PC-3 (cell line): ENCODE results near the gene CD8B2. TPM values are rescaled to one million over a fixed set of nuclear protein-coding genes. Genes with fewer than 3 reads are reported as not detected.
A peak's percentile ranks its signal among the peaks of the same experiment; 100 is the strongest.
"Not testable (repeated sequence)": the region's sequence is repeated elsewhere in the genome, so short reads cannot be mapped to it uniquely, and the experiment has no call there.

Source experiments
- ATAC-seq: fragments of 200-7000 bp; cut with Tn5 transposase; 2 replicates; pipeline ENCODE4 v1.9.1; 2020; ENCODE audit warnings: mild to moderate bottlenecking, moderate library complexity
- BruUV-seq: library from RNA; stranded (reverse); fragments of 400-500 nt; replicated peaks from 2 replicates; lab custom pipeline; 2021; lab: Mats Ljungman, UMichigan
- CTCF ChIA-PET: fragments of 300-600 bp; sonication (Branson Sonifier 250); formaldehyde crosslinking; loops from one replicate; lab custom pipeline; 2022; ENCODE audit warnings: antibody characterized with exemption; lab: Charles Lee
- POLR2A ChIA-PET: fragments of 300-600 bp; sonication (Branson Sonifier 250); formaldehyde crosslinking; loops from one replicate; lab custom pipeline; 2022; ENCODE audit warnings: antibody characterized with exemption; ENCODE audit not compliant: unreplicated experiment; lab: Charles Lee
- DNase-seq: peaks from one replicate; pipeline ENCODE4 v3.0.0-alpha.2; 2015
- H2AFZ ChIP-seq: fragments of 300-600 bp; sonication (generic); 2 replicates; pipeline ENCODE4 v1.6.0; 2016; ENCODE audit warnings: antibody characterized with exemption, low read length
- H3F3A ChIP-seq: fragments of 300-600 bp; sonication (generic); one replicate; pipeline ENCODE4 v1.6.0; 2017; ENCODE audit warnings: antibody characterized with exemption, low read length, control low read depth, mild to moderate bottlenecking; ENCODE audit not compliant: unreplicated experiment
- H3K27ac ChIP-seq: fragments of 300-600 bp; sonication (generic); 2 replicates; pipeline ENCODE4 v1.5.1; 2016; ENCODE audit warnings: mild to moderate bottlenecking, low read length
- H3K27me3 ChIP-seq: fragments of 300-600 bp; sonication (generic); 2 replicates; pipeline ENCODE4 v1.6.1; 2016; ENCODE audit warnings: low read length, mixed read lengths
- H3K36me3 ChIP-seq: fragments of 300-600 bp; sonication (generic); 2 replicates; pipeline ENCODE4 v1.6.1; 2016; ENCODE audit warnings: low read depth, mixed run types, low read length, mixed read lengths
- H3K4me1 ChIP-seq: fragments of 300-600 bp; sonication (generic); 2 replicates; pipeline ENCODE4 v1.5.1; 2016; ENCODE audit warnings: low read length; ENCODE audit not compliant: insufficient read depth
- H3K4me2 ChIP-seq: fragments of 300-600 bp; sonication (generic); 2 replicates; pipeline ENCODE4 v1.6.0; 2016; ENCODE audit warnings: low read length
- H3K4me3 ChIP-seq: fragments of 300-600 bp; sonication (generic); 2 replicates; pipeline ENCODE4 v1.5.1; 2016; ENCODE audit warnings: mild to moderate bottlenecking, low read length, mixed read lengths
- H3K79me2 ChIP-seq: fragments of 300-600 bp; sonication (generic); 2 replicates; pipeline ENCODE4 v1.6.1; 2017; ENCODE audit warnings: low read length, mixed read lengths
- H3K9ac ChIP-seq: fragments of 300-600 bp; sonication (generic); 2 replicates; pipeline ENCODE4 v1.6.0; 2016; ENCODE audit warnings: mild to moderate bottlenecking, low read length
- H3K9me2 ChIP-seq: fragments of 300-600 bp; sonication (generic); replicated peaks from 2 replicates; pipeline ENCODE4 v1.6.1; 2016; ENCODE audit warnings: mixed run types, low read length, mixed read lengths
- H3K9me3 ChIP-seq: fragments of 300-600 bp; sonication (generic); 2 replicates; pipeline ENCODE4 v1.6.1; 2016; ENCODE audit warnings: low read length, mixed read lengths
- H4K20me1 ChIP-seq: fragments of 300-600 bp; sonication (generic); 2 replicates; pipeline ENCODE4 v1.6.1; 2016; ENCODE audit warnings: low read length, mixed read lengths
- EZH2 ChIP-seq: fragments of 300-600 bp; sonication (generic); IDR thresholded peaks from one replicate; pipeline ENCODE4 v1.6.1; 2017; ENCODE audit warnings: antibody characterized with exemption, mild to moderate bottlenecking, low read length; ENCODE audit not compliant: unreplicated experiment
- EZH2phosphoT487 ChIP-seq: fragments of 300-600 bp; sonication (generic); IDR thresholded peaks from 2 replicates; pipeline ENCODE4 v1.6.1; 2018; ENCODE audit warnings: mild to moderate bottlenecking, antibody characterized with exemption, low read length, borderline replicate concordance
- intact Hi-C: fragments of 100-400 bp; cut with micrococcal nuclease; formaldehyde crosslinking; loops from 2 replicates; pipeline ENCODE4 v1.9.0; 2023
- total RNA-seq: library from RNA; depleted of rRNA; stranded (reverse); fragments of >200 nt; gene quantifications from 2 replicates; pipeline ENCODE4 v1.2.3, GENCODE V29; 2014
- TF ChIP-seq, protein P1 (sequence below): fragments of 300-600 bp; sonication (generic); conservative IDR thresholded peaks from 2 replicates; pipeline ENCODE4 v1.5.1; 2017; ENCODE audit warnings: antibody characterized with exemption, low read depth, mild to moderate bottlenecking, low read length

The CD8B2 gene
- total RNA-seq, 1 experiment from 2014 or later, result not detected

DNA sequence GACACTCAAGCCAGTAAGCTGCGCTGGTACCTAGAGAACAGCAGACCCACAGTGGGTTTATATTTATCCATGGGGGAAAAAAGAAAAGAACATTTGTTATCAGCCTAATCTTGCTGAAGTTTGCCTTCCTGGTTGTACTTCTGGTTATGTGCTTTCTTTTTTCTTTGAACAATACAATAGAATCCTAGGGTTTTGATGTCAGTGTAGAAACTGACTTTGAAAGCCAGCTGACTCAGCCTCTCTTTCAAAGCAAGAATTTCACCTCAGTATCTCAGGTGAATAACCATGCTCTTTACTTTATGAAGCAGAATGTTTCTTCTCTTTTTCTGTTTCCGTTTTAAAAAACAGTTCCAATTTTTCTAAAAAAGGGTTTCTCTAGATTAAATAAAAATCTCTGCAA lies 78.4 kb downstream of the CD8B2 start:
- intact Hi-C loops, result no loop called here
- H3K27ac ChIP-seq, result no peak overlapping the region
- ChIA-PET POLR2A (no interaction called here), CTCF (no interaction called here)
- peaks cover 84% of the 10 kb centered on the region for H3K27me3 ChIP-seq
- no peak overlapping the region for H3K4me2 ChIP-seq
- no peaks in the 10 kb centered on the region for H3K36me3 ChIP-seq
- H3K79me2 ChIP-seq, result no peaks in the 10 kb centered on the region
- H4K20me1 ChIP-seq, result no peaks in the 10 kb centered on the region
- no peak overlapping the region for H3K9ac ChIP-seq
- H3F3A ChIP-seq, result no peaks in the 10 kb centered on the region
- H3K9me3 ChIP-seq, result no peaks in the 10 kb centered on the region
- no peak for ATAC-seq
- H3K4me1 ChIP-seq, result no peaks in the 10 kb centered on the region
- no peaks in the 10 kb centered on the region for H3K9me2 ChIP-seq
- no peak overlapping the region for H3K4me3 ChIP-seq
- BruUV-seq, result no TSS peak
- no peak for DNase-seq
- TF ChIP-seq, protein P1, sequence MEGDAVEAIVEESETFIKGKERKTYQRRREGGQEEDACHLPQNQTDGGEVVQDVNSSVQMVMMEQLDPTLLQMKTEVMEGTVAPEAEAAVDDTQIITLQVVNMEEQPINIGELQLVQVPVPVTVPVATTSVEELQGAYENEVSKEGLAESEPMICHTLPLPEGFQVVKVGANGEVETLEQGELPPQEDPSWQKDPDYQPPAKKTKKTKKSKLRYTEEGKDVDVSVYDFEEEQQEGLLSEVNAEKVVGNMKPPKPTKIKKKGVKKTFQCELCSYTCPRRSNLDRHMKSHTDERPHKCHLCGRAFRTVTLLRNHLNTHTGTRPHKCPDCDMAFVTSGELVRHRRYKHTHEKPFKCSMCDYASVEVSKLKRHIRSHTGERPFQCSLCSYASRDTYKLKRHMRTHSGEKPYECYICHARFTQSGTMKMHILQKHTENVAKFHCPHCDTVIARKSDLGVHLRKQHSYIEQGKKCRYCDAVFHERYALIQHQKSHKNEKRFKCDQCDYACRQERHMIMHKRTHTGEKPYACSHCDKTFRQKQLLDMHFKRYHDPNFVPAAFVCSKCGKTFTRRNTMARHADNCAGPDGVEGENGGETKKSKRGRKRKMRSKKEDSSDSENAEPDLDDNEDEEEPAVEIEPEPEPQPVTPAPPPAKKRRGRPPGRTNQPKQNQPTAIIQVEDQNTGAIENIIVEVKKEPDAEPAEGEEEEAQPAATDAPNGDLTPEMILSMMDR, result no peak
- TF ChIP-seq EZH2phosphoT487, result no peak
- no peak for TF ChIP-seq EZH2
- no peak overlapping the region for H2AFZ ChIP-seq

DNA sequence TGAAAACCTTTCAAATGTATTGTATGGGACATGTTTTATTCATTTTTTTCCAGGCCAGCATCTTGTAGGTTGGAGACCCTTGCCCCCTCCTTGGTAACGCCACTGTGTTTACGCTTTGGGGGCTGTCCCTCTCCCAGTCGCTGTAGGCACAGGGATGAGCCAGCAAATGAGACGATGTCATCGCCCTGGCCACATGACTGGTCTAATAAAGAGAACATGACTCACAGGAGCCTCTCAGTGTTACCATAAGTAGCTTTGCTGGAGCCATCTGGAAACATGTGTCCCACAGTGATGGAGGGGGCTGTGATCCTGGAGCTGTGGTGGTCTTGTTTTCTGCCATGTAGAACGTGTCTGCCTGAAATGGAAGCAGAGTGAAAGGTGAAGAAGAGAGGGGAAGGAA lies 78.9 kb downstream of the CD8B2 start:
- no TSS peak for BruUV-seq
- no peaks in the 10 kb centered on the region for H3K4me1 ChIP-seq
- no peak overlapping the region for H3K4me3 ChIP-seq
- H3K27ac ChIP-seq, result no peak overlapping the region
- TF ChIP-seq, protein P1, result no peak
- TF ChIP-seq EZH2phosphoT487, result no peak
- TF ChIP-seq EZH2, result no peak
- H3K27me3 ChIP-seq, result peaks cover 84% of the 10 kb centered on the region
- no peaks in the 10 kb centered on the region for H4K20me1 ChIP-seq
- DNase-seq (peak; percentile 7), ATAC-seq (no peak)
- no peak overlapping the region for H3K9ac ChIP-seq
- no peak overlapping the region for H3K4me2 ChIP-seq
- POLR2A ChIA-PET, result no interaction called here
- H2AFZ ChIP-seq, result no peak overlapping the region
- H3F3A ChIP-seq, result no peaks in the 10 kb centered on the region
- H3K9me3 ChIP-seq, result no peaks in the 10 kb centered on the region
- H3K79me2 ChIP-seq, result no peaks in the 10 kb centered on the region
- CTCF ChIA-PET, result no interaction called here
- intact Hi-C loops, result no loop called here
- H3K9me2 ChIP-seq, result no peaks in the 10 kb centered on the region
- no peaks in the 10 kb centered on the region for H3K36me3 ChIP-seq

DNA sequence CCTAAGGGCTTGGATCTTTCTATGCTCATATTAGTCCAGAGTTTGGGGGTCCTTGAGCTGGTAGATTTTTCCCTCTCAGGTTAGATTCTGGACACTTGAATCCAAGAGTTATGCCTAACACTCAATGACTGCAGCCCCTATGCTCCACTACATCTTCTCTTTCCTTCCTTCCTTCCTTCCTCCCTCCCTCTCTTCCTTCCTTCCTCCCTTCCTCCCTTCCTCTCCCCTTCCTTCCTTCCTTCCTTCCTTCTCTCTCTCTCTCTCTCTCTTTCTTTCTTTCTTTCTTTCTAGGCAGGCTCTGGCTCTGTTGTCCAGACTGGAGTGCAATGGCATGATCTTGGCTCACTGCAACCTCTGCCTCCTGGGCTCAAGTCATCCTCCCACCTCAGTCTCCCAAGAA lies 79.3 kb downstream of the CD8B2 start:
- H3K27ac ChIP-seq, ATAC-seq, CTCF ChIA-PET: not testable (repeated sequence)

More for the DNA sequence above, 79.3 kb downstream of the CD8B2 start:
- DNase-seq, H2AFZ ChIP-seq, POLR2A ChIA-PET, H3K9me2 ChIP-seq, H3K79me2 ChIP-seq, H3K9ac ChIP-seq, H3K4me3 ChIP-seq, H3K4me2 ChIP-seq, H3K9me3 ChIP-seq, H3K36me3 ChIP-seq, H3K4me1 ChIP-seq, intact Hi-C loops, H3F3A ChIP-seq, BruUV-seq, H4K20me1 ChIP-seq: not testable (repeated sequence)
- H3K27me3 ChIP-seq, result peaks cover 84% of the 10 kb centered on the region
